Right atrium auricular region (tissue), 2 donors: ENCODE data around the gene ATP11A. TPM values are rescaled to one million over a fixed set of nuclear protein-coding genes. Genes with fewer than 3 reads are reported as not detected.

Experiments used
- DNase-seq: peaks from one replicate; pipeline ENCODE4 v3.0.0-alpha.2; 2019; ENCODE audit warnings: low spot score
- H3K27ac ChIP-seq, 2 donors: fragments of 200-600 bp; sonication (generic); 1 replicate in 1 of 2; 2 replicates in 1 of 2; pipeline ENCODE4 v1.5.1; 2016 to 2019
- H3K27me3 ChIP-seq, 2 donors: fragments of 200-600 bp; sonication (generic); one replicate each; pipeline versions ENCODE4 v1.5.1 to v1.6.0; 2017 to 2019
- H3K36me3 ChIP-seq: fragments of 200-600 bp; sonication (generic); one replicate; pipeline ENCODE4 v1.5.1; 2016
- H3K4me1 ChIP-seq, 2 donors: fragments of 200-600 bp; sonication (generic); one replicate each; pipeline versions ENCODE4 v1.5.1 to v1.6.0; 2017 to 2019
- H3K4me3 ChIP-seq, 2 donors: fragments of 200-600 bp; sonication (generic); 1 replicate in 1 of 2; 2 replicates in 1 of 2; pipeline ENCODE4 v1.5.1; 2017 to 2019; ENCODE audit warnings: mild to moderate bottlenecking in 1 of 2, moderate library complexity in 1 of 2
- H3K9me3 ChIP-seq, 2 donors: fragments of 200-600 bp; sonication (generic); one replicate each; pipeline ENCODE4 v1.5.1; 2019
- CTCF ChIP-seq, 2 donors: fragments of 200-600 bp; sonication (generic); IDR thresholded peaks; one replicate each; pipeline ENCODE4 v1.5.1; 2019; ENCODE audit warnings: antibody characterized with exemption in 2 of 2
- total RNA-seq, 2 donors: library from RNA; depleted of rRNA; stranded (reverse); fragments of >200 nt; gene quantifications; one replicate each; pipeline ENCODE4 v1.1.0, GENCODE V29; 2016

ATP11A gene
- total RNA-seq, 2 donors from 2014 or later, result 31.8 to 48.6 TPM

- Histone ChIP-seq H3K27ac (peak overlapping the region; percentile 71 to 72), H3K36me3 (no peaks in the 10 kb centered on the region), H3K27me3 (no peaks in the 10 kb centered on the region), H3K4me3 (no peak overlapping the region), H3K9me3 (no peaks in the 10 kb centered on the region), H3K4me1 (peaks cover 0 to 56% of the 10 kb centered on the region in 2 donors)
- DNase-seq, result no peak
- no peak for TF ChIP-seq CTCF (IDR thresholded peaks at IDR 0.05)
These were observed 80.7 kb downstream of the ATP11A start for GRCh38 chr13:112770504-112770903.

GRCh38 chr13:112771139-112771876 lies 81.5 kb downstream of the ATP11A start:
- Histone ChIP-seq H3K9me3 (no peaks in the 10 kb centered on the region), H3K4me3 (no peak overlapping the region), H3K27ac (peak overlapping the region; percentile 71 to 72), H3K27me3 (no peaks in the 10 kb centered on the region), H3K36me3 (no peaks in the 10 kb centered on the region), H3K4me1 (peaks cover 0 to 63% of the 10 kb centered on the region in 2 donors)
- TF ChIP-seq CTCF (IDR thresholded peaks at IDR 0.05), result no peak
- DNase-seq, result no peak

- no peak overlapping the region for H3K4me3 ChIP-seq
- no peak for DNase-seq
- peak overlapping the region; percentile 71 to 72 for H3K27ac ChIP-seq
- H3K9me3 ChIP-seq, result no peaks in the 10 kb centered on the region
- peaks cover 0 to 69% of the 10 kb centered on the region in 2 donors for H3K4me1 ChIP-seq
- TF ChIP-seq CTCF (IDR thresholded peaks at IDR 0.05), result no peak
- no peaks in the 10 kb centered on the region for H3K27me3 ChIP-seq
- H3K36me3 ChIP-seq, result no peaks in the 10 kb centered on the region
These were observed 82.2 kb downstream of the ATP11A start for GRCh38 chr13:112771877-112772538.

- no peaks in the 10 kb centered on the region for H3K36me3 ChIP-seq
- H3K27me3 ChIP-seq, result no peaks in the 10 kb centered on the region
- H3K4me1 ChIP-seq, result peaks cover 0 to 74% of the 10 kb centered on the region in 2 donors
- H3K4me3 ChIP-seq, result no peak overlapping the region
- H3K9me3 ChIP-seq, result no peaks in the 10 kb centered on the region
- H3K27ac ChIP-seq, result peak overlapping the region in 1 of 2 donors; percentile 71
- no peak for TF ChIP-seq CTCF (IDR thresholded peaks at IDR 0.05)
- no peak for DNase-seq
These were observed 82.7 kb downstream of the ATP11A start for GRCh38 chr13:112772539-112772909.

GRCh38 chr13:112772929-112773328 lies 83.1 kb downstream of the ATP11A start:
- H3K4me3 ChIP-seq, result no peak overlapping the region
- H3K27me3 ChIP-seq, result no peaks in the 10 kb centered on the region
- H3K9me3 ChIP-seq, result no peaks in the 10 kb centered on the region
- peak overlapping the region in 1 of 2 donors; percentile 71 for H3K27ac ChIP-seq
- no peak for TF ChIP-seq CTCF (IDR thresholded peaks at IDR 0.05)
- DNase-seq, result no peak
- peaks cover 0 to 78% of the 10 kb centered on the region in 2 donors for H3K4me1 ChIP-seq
- no peaks in the 10 kb centered on the region for H3K36me3 ChIP-seq
